HepG2 (cell line): ENCODE measurements around the gene RERE. TPM values are rescaled to one million over a fixed set of nuclear protein-coding genes. Genes with fewer than 3 reads are reported as not detected.

Source experiments
- ARNT ChIP-seq: fragments of 450-650 bp; IDR thresholded peaks from 2 replicates; pipeline ENCODE4 v1.6.1; 2017
- ATF3 ChIP-seq: sonication (generic); formaldehyde crosslinking; IDR thresholded peaks from 2 replicates; pipeline ENCODE4 v1.4.0; 2020; ENCODE audit warnings: missing genetic modification reagents
- BHLHE40 ChIP-seq: IDR thresholded peaks from 2 replicates; pipeline ENCODE4 v1.6.1; 2011; ENCODE audit warnings: low read length, improper control_type of control experiment
- ELF3 ChIP-seq: IDR thresholded peaks from 2 replicates; pipeline ENCODE4 v1.6.1; 2016; ENCODE audit warnings: missing genetic modification reagents, missing compliant biosample characterization
- FOXC1 ChIP-seq: sonication (generic); formaldehyde crosslinking; IDR thresholded peaks from 2 replicates; pipeline ENCODE4 v1.8.0; 2022; ENCODE audit warnings: mild to moderate bottlenecking, missing genetic modification reagents, borderline replicate concordance
- GPBP1L1 ChIP-seq: sonication (generic); formaldehyde crosslinking; IDR thresholded peaks from 2 replicates; pipeline ENCODE4 v1.5.0; 2020; ENCODE audit warnings: mild to moderate bottlenecking, missing genetic modification reagents
- GTF3A ChIP-seq: sonication (generic); formaldehyde crosslinking; conservative IDR thresholded peaks from 2 replicates; pipeline ENCODE4 v1.4.0; 2020; ENCODE audit warnings: mild to moderate bottlenecking, missing genetic modification reagents
- HDAC6 ChIP-seq: fragments of 200-600 bp; sonication (generic); IDR thresholded peaks from 2 replicates; pipeline ENCODE4 v1.7.0; 2017; ENCODE audit warnings: mild to moderate bottlenecking, antibody characterized with exemption, low read length, low read depth
- NCOA5 ChIP-seq: sonication (generic); formaldehyde crosslinking; IDR thresholded peaks from 2 replicates; pipeline ENCODE4 v1.4.0; 2020; ENCODE audit warnings: missing genetic modification reagents
- PAF1 ChIP-seq: IDR thresholded peaks from 2 replicates; pipeline ENCODE4 v1.6.1; 2016; ENCODE audit warnings: missing genetic modification reagents, missing compliant biosample characterization
- PPARG ChIP-seq: conservative IDR thresholded peaks from 2 replicates; pipeline ENCODE4 v1.6.1; 2016; ENCODE audit warnings: missing biosample characterization, missing genetic modification reagents
- RBM39 ChIP-seq: fragments of 200-400 bp; formaldehyde crosslinking; IDR thresholded peaks from one replicate; pipeline ENCODE4 v1.6.1; 2018; ENCODE audit warnings: antibody characterized with exemption, mild to moderate bottlenecking, low read depth, low read length; ENCODE audit not compliant: poor library complexity, severe bottlenecking
- RCOR2 ChIP-seq: IDR thresholded peaks from 2 replicates; pipeline ENCODE4 v1.6.1; 2016; ENCODE audit warnings: missing biosample characterization, missing genetic modification reagents
- RFX1 ChIP-seq: fragments of 450-650 bp; IDR thresholded peaks from 2 replicates; pipeline ENCODE4 v1.6.1; 2017
- SAP130 ChIP-seq: IDR thresholded peaks from 2 replicates; pipeline ENCODE4 v1.6.1; 2016; ENCODE audit warnings: low read depth
- STAG1 ChIP-seq: sonication (generic); formaldehyde crosslinking; IDR thresholded peaks from 2 replicates; pipeline ENCODE4 v1.4.0; 2020; ENCODE audit warnings: missing genetic modification reagents
- STAT6 ChIP-seq: sonication (generic); formaldehyde crosslinking; IDR thresholded peaks from 2 replicates; pipeline ENCODE4 v1.4.0; 2020; ENCODE audit warnings: missing genetic modification reagents, mild to moderate bottlenecking, borderline replicate concordance
- TBX2 ChIP-seq: sonication (generic); formaldehyde crosslinking; IDR thresholded peaks from 2 replicates; pipeline ENCODE4 v1.5.0; 2020; ENCODE audit warnings: missing genetic modification reagents, mild to moderate bottlenecking, borderline replicate concordance
- ZNF558 ChIP-seq: sonication (generic); formaldehyde crosslinking; IDR thresholded peaks from 2 replicates; pipeline ENCODE4 v1.9.0; 2022; ENCODE audit warnings: mild to moderate bottlenecking, missing genetic modification reagents, borderline replicate concordance
- ZNF619 ChIP-seq: sonication (generic); formaldehyde crosslinking; IDR thresholded peaks from 2 replicates; pipeline ENCODE4 v1.4.0; 2020; ENCODE audit warnings: mild to moderate bottlenecking, missing genetic modification reagents
- ZNF704 ChIP-seq: sonication (generic); formaldehyde crosslinking; IDR thresholded peaks from 2 replicates; pipeline ENCODE4 v1.8.1; 2023; ENCODE audit warnings: mild to moderate bottlenecking, inconsistent platforms, moderate library complexity, missing genetic modification reagents, borderline replicate concordance
- ZNF724P ChIP-seq: sonication (generic); formaldehyde crosslinking; IDR thresholded peaks from 2 replicates; pipeline ENCODE4 v1.8.0; 2022; ENCODE audit warnings: missing genetic modification reagents, borderline replicate concordance
- ZNF777 ChIP-seq: sonication (generic); formaldehyde crosslinking; IDR thresholded peaks from 2 replicates; pipeline ENCODE4 v1.4.0; 2020; ENCODE audit warnings: missing genetic modification reagents
- ZSCAN30 ChIP-seq: sonication (generic); formaldehyde crosslinking; IDR thresholded peaks from 2 replicates; pipeline ENCODE4 v1.5.0; 2020; ENCODE audit warnings: mild to moderate bottlenecking, missing genetic modification reagents
- polyA plus RNA-seq, 8 experiments: library from polyadenylated mRNA; depleted of rRNA in 3 of 8; stranded (reverse) in 7 of 8; unstranded in 1 of 8; fragments of >200 nt; fragmentation: Illumina TruSeq in 4 of 8; extraction: Trizol in 4 of 8; gene quantifications; 2 replicates each; pipeline versions ENCODE4 v1.2.1 to v1.2.3, GENCODE V29; 2011 to 2016; ENCODE audit warnings: low read depth in 4 of 8, missing spikeins in 1 of 8, mixed read lengths in 1 of 8; ENCODE audit not compliant: insufficient read depth in 1 of 8
- total RNA-seq, 5 experiments: library from RNA; depleted of rRNA; stranded (reverse); fragments of >200 nt; fragmentation: Illumina TruSeq; extraction: Trizol; gene quantifications; 2 replicates each; pipeline ENCODE4 v1.2.3, GENCODE V29; 2016; ENCODE audit warnings: low read depth in 1 of 5

RERE gene
- total and polyA plus RNA-seq, 2 of the 13 experiments (the other 11 are each of a cell fraction or from before 2014, with no cell fraction given): 18.3 to 21.9 TPM

GRCh38 chr1:8817412-8818324 lies at the start of gene RERE (continued):
- TF ChIP-seq GPBP1L1: no peak
- TF ChIP-seq ZNF777 (CRISPR knock-in tag): 0 out of 2 replicates have a peak, but pooled peaks have one; percentile 31
- no peak for TF ChIP-seq ZNF724P
- no peak for TF ChIP-seq RBM39
- no peak for TF ChIP-seq FOXC1 (CRISPR knock-in tag)
- TF ChIP-seq RFX1: no peak
- TF ChIP-seq ZSCAN30 (CRISPR knock-in tag): no peak
- no peak; the same call in 1 of the 2 replicates for TF ChIP-seq PPARG (CRISPR knock-in tag)
- TF ChIP-seq NCOA5 (CRISPR knock-in tag): no peak
- no peak for TF ChIP-seq ZNF558 (CRISPR knock-in tag)
- TF ChIP-seq TBX2 (CRISPR knock-in tag): no peak
- TF ChIP-seq HDAC6: no peak
- TF ChIP-seq GTF3A (CRISPR knock-in tag): no peak
- TF ChIP-seq PAF1: no peak
- TF ChIP-seq BHLHE40: no peak
- no peak for TF ChIP-seq STAG1 (CRISPR knock-in tag)
- no peak for TF ChIP-seq RCOR2
- TF ChIP-seq ELF3: no peak
- TF ChIP-seq SAP130 (CRISPR knock-in tag): peak; percentile 60
- TF ChIP-seq ARNT: no peak
- no peak for TF ChIP-seq ZNF704
- no peak for TF ChIP-seq STAT6
- TF ChIP-seq ATF3: no peak
- TF ChIP-seq ZNF619 (CRISPR knock-in tag): no peak
